OCI-LY7 (cell line): Measurements from ENCODE around the gene CD109. TPM values are rescaled to one million over a fixed set of nuclear protein-coding genes. Genes with fewer than 3 reads are reported as not detected.

ENCODE experiments used
- BruUV-seq: library from RNA; stranded (reverse); fragments of 400-500 nt; replicated peaks from 2 replicates; lab custom pipeline; 2021; lab: Mats Ljungman, UMichigan
- CTCF ChIA-PET: fragments of 300-600 bp; sonication (Branson Sonifier 250); formaldehyde crosslinking; loops from one replicate; lab custom pipeline; 2022; ENCODE audit warnings: antibody characterized with exemption; ENCODE audit not compliant: unreplicated experiment; lab: Charles Lee
- POLR2A ChIA-PET: fragments of 300-600 bp; sonication (Branson Sonifier 250); formaldehyde crosslinking; loops from one replicate; lab custom pipeline; 2022; ENCODE audit warnings: antibody characterized with exemption; lab: Charles Lee
- DNase-seq: peaks from one replicate; pipeline ENCODE4 v3.0.0-alpha.2; 2015; ENCODE audit warnings: low spot score
- H2AFZ ChIP-seq: fragments of 200-600 bp; sonication (generic), shearing (Covaris generic); 2 replicates; pipeline ENCODE4 v1.6.1; 2014; ENCODE audit warnings: mild to moderate bottlenecking, antibody characterized with exemption, low read length, moderate library complexity
- H3K27ac ChIP-seq: fragments of 200-600 bp; sonication (generic); 2 replicates; pipeline ENCODE4 v1.5.1; 2014; ENCODE audit warnings: mixed run types, low read depth, mild to moderate bottlenecking, moderate library complexity, low read length, inconsistent platforms; ENCODE audit not compliant: poor library complexity, severe bottlenecking
- H3K36me3 ChIP-seq: fragments of 200-600 bp; sonication (generic); 2 replicates; pipeline ENCODE4 v1.6.1; 2014; ENCODE audit warnings: mild to moderate bottlenecking, antibody characterized with exemption, low read length, moderate library complexity, mixed read lengths; ENCODE audit not compliant: insufficient read depth
- H3K4me1 ChIP-seq: fragments of 200-600 bp; sonication (generic); 2 replicates; pipeline ENCODE4 v1.5.1; 2014; ENCODE audit warnings: mild to moderate bottlenecking, low read length; ENCODE audit not compliant: insufficient read depth, poor library complexity, severe bottlenecking
- H3K4me2 ChIP-seq: fragments of 200-600 bp; sonication (generic); 2 replicates; pipeline ENCODE4 v1.6.1; 2014; ENCODE audit warnings: mild to moderate bottlenecking, low read length
- H3K4me3 ChIP-seq: fragments of 200-600 bp; sonication (generic); 2 replicates; pipeline ENCODE4 v1.5.1; 2014; ENCODE audit warnings: mild to moderate bottlenecking, low read depth, low read length; ENCODE audit not compliant: poor library complexity, severe bottlenecking
- H3K79me2 ChIP-seq: fragments of 200-600 bp; sonication (generic); 2 replicates; pipeline ENCODE4 v1.6.1; 2016; ENCODE audit warnings: low read depth, mild to moderate bottlenecking, low read length, moderate library complexity, mixed read lengths; ENCODE audit not compliant: insufficient read depth
- H3K9me2 ChIP-seq: fragments of 200-600 bp; sonication (generic); 2 replicates; pipeline ENCODE4 v1.6.1; 2016; ENCODE audit warnings: mild to moderate bottlenecking, low read length, mixed read lengths; ENCODE audit not compliant: insufficient read depth
- H3K9me3 ChIP-seq: fragments of 200-600 bp; sonication (generic); 2 replicates; pipeline ENCODE4 v1.6.1; 2014; ENCODE audit warnings: mild to moderate bottlenecking, mixed run types, low read length, mixed read lengths
- H4K20me1 ChIP-seq: fragments of 200-600 bp; sonication (generic); 2 replicates; pipeline ENCODE4 v1.6.1; 2014; ENCODE audit warnings: mild to moderate bottlenecking, antibody characterized with exemption, low read length, moderate library complexity, mixed read lengths; ENCODE audit not compliant: insufficient read depth
- CTCF ChIP-seq: fragments of 200-600 bp; sonication (generic); conservative IDR thresholded peaks from 2 replicates; pipeline ENCODE4 v1.5.1; 2014; ENCODE audit warnings: mild to moderate bottlenecking, antibody characterized with exemption, low read length, moderate library complexity, mixed read lengths
- EZH2phosphoT487 ChIP-seq: fragments of 200-600 bp; sonication (generic); IDR thresholded peaks from 2 replicates; pipeline ENCODE4 v1.6.1; 2018; ENCODE audit warnings: low read depth, borderline replicate concordance, mild to moderate bottlenecking, mixed run types, antibody characterized with exemption, low read length, moderate library complexity, mixed read lengths
- intact Hi-C: fragments of 100-400 bp; cut with micrococcal nuclease; formaldehyde crosslinking; loops from one replicate; pipeline ENCODE4 v1.10.0; 2022; ENCODE audit not compliant: unreplicated experiment
- total RNA-seq, 2 experiments: library from RNA; depleted of rRNA in 1 of 2; stranded (reverse); fragments of >200 nt in 1 of 2; shearing (Covaris generic) in 1 of 2; gene quantifications; 2 replicates each; pipeline ENCODE4 v1.2.3, GENCODE V29; 2014 to 2022

Gene CD109
- total RNA-seq, 2 experiments from 2014 or later = 0.08 TPM; not detected in 1

- no peak overlapping the region for H2AFZ ChIP-seq
- H3K9me2 ChIP-seq = no peaks in the 10 kb centered on the region
- no peaks in the 10 kb centered on the region for H4K20me1 ChIP-seq
- no peak overlapping the region for H3K4me2 ChIP-seq
- no peak overlapping the region for H3K27ac ChIP-seq
- no TSS peak for BruUV-seq
- H3K4me3 ChIP-seq = no peak overlapping the region
- H3K9me3 ChIP-seq = no peaks in the 10 kb centered on the region
- ChIA-PET POLR2A (no interaction called here), CTCF (interaction anchor here (0.5 kb wide), 1 partner anchor 349 kb away, joined by 3 read pairs; no protein-coding TSS in a partner anchor)
- H3K4me1 ChIP-seq = no peaks in the 10 kb centered on the region
- H3K36me3 ChIP-seq = no peaks in the 10 kb centered on the region
- H3K79me2 ChIP-seq = no peaks in the 10 kb centered on the region
- TF ChIP-seq CTCF = no peak
- no peak for TF ChIP-seq EZH2phosphoT487
- DNase-seq = no peak
- intact Hi-C loops = no loop called here
Observed at GRCh38 chr6:73742433-73742832, 46.4 kb downstream of the CD109 start.

DNA sequence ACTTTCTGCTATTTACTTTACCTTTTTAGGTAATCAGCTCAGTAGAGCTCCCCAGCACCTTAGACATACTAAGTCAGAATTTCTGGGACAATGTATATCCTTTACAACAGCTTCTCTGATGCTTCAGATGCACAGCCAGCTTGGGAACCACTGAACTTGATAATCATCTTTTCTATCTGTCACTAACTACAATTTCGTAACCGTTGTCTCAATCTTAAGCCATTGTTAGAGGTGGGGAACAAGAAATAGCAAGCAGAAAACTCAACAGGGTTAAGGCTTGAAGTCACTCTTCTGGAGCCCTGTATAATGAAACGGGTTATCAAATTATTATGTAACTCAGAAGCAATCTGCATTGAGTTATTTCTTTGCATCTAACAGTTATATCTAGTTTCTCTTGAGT is 47.1 kb downstream of the CD109 start:
- no TSS peak for BruUV-seq
- no peak for TF ChIP-seq EZH2phosphoT487
- TF ChIP-seq CTCF = no peak
- no peak overlapping the region for H3K4me3 ChIP-seq
- DNase-seq = no peak
- ChIA-PET CTCF (interaction anchor here (0.5 kb wide), 1 partner anchor 348 kb away, joined by 3 read pairs; no protein-coding TSS in a partner anchor), POLR2A (interaction anchor here (0.6 kb wide), 1 partner anchor 1039 kb away, joined by 3 read pairs; no protein-coding TSS in a partner anchor)
- intact Hi-C loops = no loop called here
- no peaks in the 10 kb centered on the region for H3K36me3 ChIP-seq
- H4K20me1 ChIP-seq = no peaks in the 10 kb centered on the region
- no peaks in the 10 kb centered on the region for H3K9me2 ChIP-seq
- no peak overlapping the region for H2AFZ ChIP-seq
- H3K27ac ChIP-seq = no peak overlapping the region
- no peaks in the 10 kb centered on the region for H3K4me1 ChIP-seq
- no peaks in the 10 kb centered on the region for H3K9me3 ChIP-seq
- no peak overlapping the region for H3K4me2 ChIP-seq
- no peaks in the 10 kb centered on the region for H3K79me2 ChIP-seq

DNA sequence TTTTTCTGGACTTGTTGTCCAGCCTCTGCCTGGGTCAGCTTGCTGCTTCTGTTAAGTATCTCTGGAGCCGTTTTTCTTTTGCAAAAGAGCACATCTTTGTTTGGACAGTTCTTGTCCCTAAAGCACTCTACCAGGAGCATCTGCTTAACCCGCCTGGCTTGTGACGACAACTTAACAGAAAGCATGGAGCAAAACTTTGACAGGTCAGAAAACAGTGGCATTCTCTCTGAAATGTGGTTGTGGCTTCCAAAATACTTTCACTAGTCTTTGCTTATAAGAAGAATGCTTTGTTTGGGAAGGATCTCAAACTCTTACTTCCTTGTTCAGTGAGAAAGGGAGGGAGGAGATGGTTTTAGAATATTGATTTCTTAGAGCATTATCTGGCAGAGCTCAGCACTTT is 47.6 kb downstream of the CD109 start:
- intact Hi-C loops = no loop called here
- BruUV-seq = no TSS peak
- no peak overlapping the region for H3K4me2 ChIP-seq
- H2AFZ ChIP-seq = no peak overlapping the region
- TF ChIP-seq CTCF = no peak
- no peak for TF ChIP-seq EZH2phosphoT487
- CTCF ChIA-PET = no interaction called here
- DNase-seq = no peak
- no peaks in the 10 kb centered on the region for H3K79me2 ChIP-seq
- H3K27ac ChIP-seq = no peak overlapping the region
- POLR2A ChIA-PET = interaction anchor here (0.6 kb wide), 1 partner anchor 1039 kb away, joined by 3 read pairs; no protein-coding TSS in a partner anchor
- no peaks in the 10 kb centered on the region for H3K4me1 ChIP-seq
- H3K9me2 ChIP-seq = no peaks in the 10 kb centered on the region
- H4K20me1 ChIP-seq = no peaks in the 10 kb centered on the region
- no peaks in the 10 kb centered on the region for H3K36me3 ChIP-seq
- no peaks in the 10 kb centered on the region for H3K9me3 ChIP-seq
- no peak overlapping the region for H3K4me3 ChIP-seq
